H9 (cell line): ENCODE results near the gene DGKD. TPM values are rescaled to one million over a fixed set of nuclear protein-coding genes. Genes with fewer than 3 reads are reported as not detected.

ENCODE experiments used
- DNase-seq: peaks from one replicate; pipeline ENCODE4 v3.0.0-alpha.2; 2017
- H2AFZ ChIP-seq: one replicate; pipeline ENCODE4 v1.6.1; 2013; ENCODE audit warnings: mild to moderate bottlenecking, low read length, control low read depth, moderate library complexity
- H2AK5ac ChIP-seq: 2 replicates; pipeline ENCODE4 v1.6.1; 2013; ENCODE audit warnings: low read length, control low read depth, mixed read lengths; ENCODE audit not compliant: insufficient read length
- H2BK120ac ChIP-seq: one replicate; pipeline ENCODE4 v1.6.1; 2013; ENCODE audit warnings: low read depth, mild to moderate bottlenecking, low read length, control low read depth, inconsistent platforms; ENCODE audit not compliant: poor library complexity, severe bottlenecking
- H2BK12ac ChIP-seq: 2 replicates; pipeline ENCODE4 v1.6.1; 2013; ENCODE audit warnings: low read length, control low read depth, mixed read lengths, low read depth; ENCODE audit not compliant: insufficient read length
- H2BK15ac ChIP-seq: 2 replicates; pipeline ENCODE4 v1.6.1; 2013; ENCODE audit warnings: low read depth, low read length, control low read depth
- H2BK20ac ChIP-seq: one replicate; pipeline ENCODE4 v1.6.1; 2013; ENCODE audit warnings: low read depth, mild to moderate bottlenecking, low read length, control low read depth, inconsistent platforms; ENCODE audit not compliant: poor library complexity, severe bottlenecking
- H2BK5ac ChIP-seq: 2 replicates; pipeline ENCODE4 v1.6.1; 2013; ENCODE audit warnings: low read length, control low read depth, mixed read lengths; ENCODE audit not compliant: insufficient read length
- H3K14ac ChIP-seq: 2 replicates; pipeline ENCODE4 v1.6.1; 2013; ENCODE audit warnings: low read length, control low read depth; ENCODE audit not compliant: insufficient read depth
- H3K18ac ChIP-seq: 2 replicates; pipeline ENCODE4 v1.6.1; 2013; ENCODE audit warnings: low read depth, mild to moderate bottlenecking, mixed read lengths, low read length, control low read depth; ENCODE audit not compliant: insufficient read length
- H3K23ac ChIP-seq: 2 replicates; pipeline ENCODE4 v1.6.1; 2013; ENCODE audit warnings: low read length, control low read depth, mixed read lengths, low read depth; ENCODE audit not compliant: insufficient read length
- H3K23me2 ChIP-seq: 2 replicates; pipeline ENCODE4 v1.6.1; 2013; ENCODE audit warnings: low read depth, mild to moderate bottlenecking, mixed read lengths, low read length, control low read depth; ENCODE audit not compliant: insufficient read length, poor library complexity, severe bottlenecking
- H3K27ac ChIP-seq: 2 replicates; pipeline ENCODE4 v1.5.1; 2013; ENCODE audit warnings: low read length, control low read depth, mixed read lengths, low read depth; ENCODE audit not compliant: insufficient read length
- H3K27me3 ChIP-seq: 2 replicates; pipeline ENCODE4 v1.6.1; 2013; ENCODE audit warnings: low read length, control low read depth, inconsistent platforms; ENCODE audit not compliant: insufficient read depth
- H3K4ac ChIP-seq: 2 replicates; pipeline ENCODE4 v1.6.1; 2013; ENCODE audit warnings: low read depth, mild to moderate bottlenecking, control low read depth, inconsistent platforms, low read length, moderate library complexity
- H3K4me1 ChIP-seq: 2 replicates; pipeline ENCODE4 v1.6.1; 2013; ENCODE audit warnings: low read length, control low read depth, inconsistent platforms; ENCODE audit not compliant: insufficient read depth
- H3K4me2 ChIP-seq: 2 replicates; pipeline ENCODE4 v1.6.1; 2013; ENCODE audit warnings: low read length, control low read depth, mixed read lengths; ENCODE audit not compliant: insufficient read length, insufficient read depth
- H3K56ac ChIP-seq: 2 replicates; pipeline ENCODE4 v1.6.1; 2013; ENCODE audit warnings: low read depth, mild to moderate bottlenecking, mixed read lengths, low read length, control low read depth; ENCODE audit not compliant: insufficient read length
- H3K79me1 ChIP-seq: 2 replicates; pipeline ENCODE4 v1.6.1; 2013; ENCODE audit warnings: low read depth, mild to moderate bottlenecking, moderate library complexity, low read length, control low read depth, inconsistent platforms; ENCODE audit not compliant: insufficient read depth, poor library complexity, severe bottlenecking
- H3K79me2 ChIP-seq: 2 replicates; pipeline ENCODE4 v1.6.1; 2013; ENCODE audit warnings: low read length, control low read depth, inconsistent platforms; ENCODE audit not compliant: insufficient read depth
- H3K9ac ChIP-seq: 2 replicates; pipeline ENCODE4 v1.6.1; 2013; ENCODE audit warnings: low read length, control low read depth, mixed read lengths; ENCODE audit not compliant: insufficient read length; ENCODE audit errors: extremely low read depth
- H3K9me3 ChIP-seq: one replicate; pipeline ENCODE4 v1.6.1; 2013; ENCODE audit warnings: low read depth, low read length, inconsistent platforms; ENCODE audit not compliant: control insufficient read depth
- H3T11ph ChIP-seq: one replicate; pipeline ENCODE4 v1.6.1; 2013; ENCODE audit warnings: mild to moderate bottlenecking, low read length, control low read depth, inconsistent platforms
- H4K20me1 ChIP-seq: one replicate; pipeline ENCODE4 v1.6.1; 2013; ENCODE audit not compliant: control insufficient read depth, insufficient read length, insufficient read depth
- H4K5ac ChIP-seq: 2 replicates; pipeline ENCODE4 v1.6.1; 2013; ENCODE audit warnings: low read depth, mild to moderate bottlenecking, mixed read lengths, low read length, control low read depth; ENCODE audit not compliant: insufficient read length
- H4K8ac ChIP-seq: replicated peaks from 2 replicates; pipeline ENCODE4 v1.6.1; 2013; ENCODE audit warnings: low read length, control low read depth, mixed read lengths, low read depth; ENCODE audit not compliant: insufficient read length
- H4K91ac ChIP-seq: 2 replicates; pipeline ENCODE4 v1.6.1; 2013; ENCODE audit warnings: low read depth, mild to moderate bottlenecking, moderate library complexity, mixed read lengths, low read length, control low read depth; ENCODE audit not compliant: insufficient read length
- H3K27ac Mint-ChIP-seq, 3 experiments: 2 replicates in 2 of 3; 3 replicates in 1 of 3; pipeline ENCODE4 v1.8.0; 2020 to 2021; ENCODE audit warnings: mixed read lengths in 3 of 3, mild to moderate bottlenecking in 1 of 3, moderate library complexity in 1 of 3
- H3K27me3 Mint-ChIP-seq: 2 replicates; pipeline ENCODE4 v1.8.0; 2021; ENCODE audit warnings: low read depth, mild to moderate bottlenecking, moderate library complexity, mixed read lengths
- H3K36me3 Mint-ChIP-seq, 3 experiments: 2 replicates in 2 of 3; 3 replicates in 1 of 3; pipeline ENCODE4 v1.8.0; 2020 to 2021; ENCODE audit warnings: low read depth in 3 of 3, mixed read lengths in 3 of 3; ENCODE audit not compliant: insufficient read depth in 1 of 3
- H3K4me1 Mint-ChIP-seq, 2 experiments: 2 replicates each; pipeline ENCODE4 v1.8.0; 2020; ENCODE audit warnings: mixed read lengths in 2 of 2
- H3K4me3 Mint-ChIP-seq, 2 experiments: 2 replicates in 1 of 2; 3 replicates in 1 of 2; pipeline ENCODE4 v1.8.0; 2020 to 2021; ENCODE audit warnings: mild to moderate bottlenecking in 2 of 2, mixed read lengths in 2 of 2, moderate library complexity in 1 of 2
- H3K9me3 Mint-ChIP-seq, 2 experiments: 2 replicates in 1 of 2; 3 replicates in 1 of 2; pipeline ENCODE4 v1.8.0; 2020; ENCODE audit warnings: mild to moderate bottlenecking in 2 of 2, mixed read lengths in 2 of 2, moderate library complexity in 1 of 2
- WGBS: extraction: QIAGEN DNeasy Blood & Tissue Kit; methylation state at CpG from one replicate; pipeline ENCODE4 v1.1.7; 2013; ENCODE audit warnings: missing lambda C conversion rate, low lambda C conversion rate, mixed read lengths; ENCODE audit not compliant: insufficient read length; ENCODE audit errors: extremely low coverage; 5-methylcytosine and 5-hydroxymethylcytosine counted together
- total RNA-seq: library from RNA; stranded (reverse); gene quantifications from 2 replicates; pipeline ENCODE4 v1.2.1, GENCODE V29; 2021
- TF ChIP-seq, protein P1 (sequence below): fragments of 200-600 bp; sonication (generic); conservative IDR thresholded peaks from 3 replicates; pipeline ENCODE4 v1.8.0; 2021; ENCODE audit warnings: antibody characterized with exemption, mild to moderate bottlenecking

DGKD gene
- total RNA-seq, 1 experiment from 2014 or later = 20.7 TPM

GRCh38 chr2:233499928-233500327 lies 145.6 kb downstream of the DGKD start:
- no CpG with 5 or more reads among the region's 2 CpGs for WGBS
- Histone ChIP-seq H4K91ac (no peak overlapping the region), H3K79me1 (no peaks in the 10 kb centered on the region), H3K4ac (no peak overlapping the region), H3T11ph (no peak overlapping the region), H2BK12ac (no peak overlapping the region), H2BK120ac (no peak overlapping the region), H3K4me2 (no peak overlapping the region), H3K23me2 (no peaks in the 10 kb centered on the region), H2BK15ac (no peak overlapping the region), H3K14ac (no peak overlapping the region), H2AK5ac (no peak overlapping the region), H4K8ac (no peak overlapping the region), H4K20me1 (no peaks in the 10 kb centered on the region), H2AFZ (no peak overlapping the region), H4K5ac (no peak overlapping the region), H3K18ac (no peak overlapping the region), H3K4me1 (no peaks in the 10 kb centered on the region), H3K9me3 (no peaks in the 10 kb centered on the region), H3K56ac (no peak overlapping the region), H2BK5ac (no peak overlapping the region), H3K79me2 (no peaks in the 10 kb centered on the region), H3K27me3 (no peaks in the 10 kb centered on the region), H2BK20ac (no peak overlapping the region), H3K9ac (no peak overlapping the region), H3K27ac (no peak overlapping the region), H3K23ac (no peak overlapping the region)
- no peak overlapping the region for H3K4me3 Mint-ChIP-seq
- H3K27ac Mint-ChIP-seq = no peak overlapping the region
- TF ChIP-seq, protein P1, sequence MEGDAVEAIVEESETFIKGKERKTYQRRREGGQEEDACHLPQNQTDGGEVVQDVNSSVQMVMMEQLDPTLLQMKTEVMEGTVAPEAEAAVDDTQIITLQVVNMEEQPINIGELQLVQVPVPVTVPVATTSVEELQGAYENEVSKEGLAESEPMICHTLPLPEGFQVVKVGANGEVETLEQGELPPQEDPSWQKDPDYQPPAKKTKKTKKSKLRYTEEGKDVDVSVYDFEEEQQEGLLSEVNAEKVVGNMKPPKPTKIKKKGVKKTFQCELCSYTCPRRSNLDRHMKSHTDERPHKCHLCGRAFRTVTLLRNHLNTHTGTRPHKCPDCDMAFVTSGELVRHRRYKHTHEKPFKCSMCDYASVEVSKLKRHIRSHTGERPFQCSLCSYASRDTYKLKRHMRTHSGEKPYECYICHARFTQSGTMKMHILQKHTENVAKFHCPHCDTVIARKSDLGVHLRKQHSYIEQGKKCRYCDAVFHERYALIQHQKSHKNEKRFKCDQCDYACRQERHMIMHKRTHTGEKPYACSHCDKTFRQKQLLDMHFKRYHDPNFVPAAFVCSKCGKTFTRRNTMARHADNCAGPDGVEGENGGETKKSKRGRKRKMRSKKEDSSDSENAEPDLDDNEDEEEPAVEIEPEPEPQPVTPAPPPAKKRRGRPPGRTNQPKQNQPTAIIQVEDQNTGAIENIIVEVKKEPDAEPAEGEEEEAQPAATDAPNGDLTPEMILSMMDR = no peak
- peaks cover 13 to 14% of the 10 kb centered on the region in 2 experiments for H3K9me3 Mint-ChIP-seq
- H3K36me3 Mint-ChIP-seq = peaks cover 5 to 17% (median 5%) of the 10 kb centered on the region in 3 experiments; a peak in 5 of 7 replicates
- H3K4me1 Mint-ChIP-seq = peaks cover 3 to 10% of the 10 kb centered on the region in 2 experiments; a peak in 3 of 4 replicates
- DNase-seq = no peak
- H3K27me3 Mint-ChIP-seq = no peaks in the 10 kb centered on the region
